GM12892 (cell line): ENCODE measurements around the gene UCK1.

ENCODE experiments used
- POLR2A ChIP-seq: IDR thresholded peaks from 2 replicates; pipeline ENCODE4 v1.6.1; 2011; ENCODE audit warnings: low read depth, low read length, control low read depth
- POLR2AphosphoS5 ChIP-seq: IDR thresholded peaks from 2 replicates; pipeline ENCODE4 v1.6.1; 2011; ENCODE audit warnings: low read depth, low read length, control low read depth
- TAF1 ChIP-seq: IDR thresholded peaks from 2 replicates; pipeline ENCODE4 v1.6.1; 2011; ENCODE audit warnings: low read depth, mild to moderate bottlenecking, control low read depth, low read length, borderline replicate concordance

GRCh38 chr9:131494296-131494870 lies 36.7 kb downstream of the UCK1 start:
- TF ChIP-seq POLR2AphosphoS5: no peak
- no peak for TF ChIP-seq TAF1
- TF ChIP-seq POLR2A: no peak
